ENCODE data around the gene EPS8L1.

DNA sequence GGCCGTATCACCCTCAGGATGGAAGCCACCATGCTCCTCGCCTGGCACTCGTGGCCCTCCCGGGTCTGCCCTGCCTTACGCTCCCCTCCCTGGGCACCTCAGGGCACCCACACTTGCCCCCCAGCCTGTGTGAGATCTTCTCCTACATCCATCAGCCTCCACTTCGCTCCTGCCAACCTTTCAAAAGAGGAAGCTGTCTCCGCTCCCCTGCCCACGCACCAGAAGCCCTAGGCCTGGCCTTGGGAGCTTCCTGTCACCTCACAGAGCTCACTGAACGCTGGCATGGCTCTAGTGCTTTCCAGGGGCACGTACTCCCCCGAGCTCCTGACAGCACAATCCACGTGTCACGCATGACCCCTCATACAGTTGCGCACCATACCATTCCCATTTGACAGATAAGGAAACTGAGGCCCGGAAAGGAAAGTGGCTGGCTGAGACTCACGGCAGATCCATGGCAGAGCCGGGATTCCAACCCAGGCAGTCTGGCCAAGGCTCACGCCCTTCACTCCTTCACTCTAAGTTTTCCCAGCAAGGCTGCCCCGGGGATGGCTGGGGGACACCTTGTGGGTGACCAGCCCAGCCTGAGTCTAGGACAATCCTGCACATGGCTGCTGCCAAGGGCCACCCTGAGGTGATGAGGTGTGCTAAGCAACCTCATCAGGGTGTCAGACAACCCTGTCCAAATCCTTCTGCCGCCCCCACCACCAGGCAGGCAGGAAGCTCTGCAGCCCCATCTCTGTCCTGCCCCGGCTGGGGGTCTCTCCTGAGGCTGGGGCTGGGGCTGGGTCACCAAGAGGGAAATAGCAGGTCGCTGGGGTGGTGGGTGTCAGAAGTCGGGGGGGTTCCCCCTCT, 22.4 kb downstream of the EPS8L1 start:
- TF ChIP-seq, protein P1, sequence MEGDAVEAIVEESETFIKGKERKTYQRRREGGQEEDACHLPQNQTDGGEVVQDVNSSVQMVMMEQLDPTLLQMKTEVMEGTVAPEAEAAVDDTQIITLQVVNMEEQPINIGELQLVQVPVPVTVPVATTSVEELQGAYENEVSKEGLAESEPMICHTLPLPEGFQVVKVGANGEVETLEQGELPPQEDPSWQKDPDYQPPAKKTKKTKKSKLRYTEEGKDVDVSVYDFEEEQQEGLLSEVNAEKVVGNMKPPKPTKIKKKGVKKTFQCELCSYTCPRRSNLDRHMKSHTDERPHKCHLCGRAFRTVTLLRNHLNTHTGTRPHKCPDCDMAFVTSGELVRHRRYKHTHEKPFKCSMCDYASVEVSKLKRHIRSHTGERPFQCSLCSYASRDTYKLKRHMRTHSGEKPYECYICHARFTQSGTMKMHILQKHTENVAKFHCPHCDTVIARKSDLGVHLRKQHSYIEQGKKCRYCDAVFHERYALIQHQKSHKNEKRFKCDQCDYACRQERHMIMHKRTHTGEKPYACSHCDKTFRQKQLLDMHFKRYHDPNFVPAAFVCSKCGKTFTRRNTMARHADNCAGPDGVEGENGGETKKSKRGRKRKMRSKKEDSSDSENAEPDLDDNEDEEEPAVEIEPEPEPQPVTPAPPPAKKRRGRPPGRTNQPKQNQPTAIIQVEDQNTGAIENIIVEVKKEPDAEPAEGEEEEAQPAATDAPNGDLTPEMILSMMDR (conservative IDR thresholded peaks at IDR 0.05; ENCODE audit: low read depth, low read length) = no peak
- no peak for TF ChIP-seq EZH2 (IDR thresholded peaks at IDR 0.05; ENCODE audit: borderline replicate concordance, low read depth, low read length, poor library complexity, severe bottlenecking)
